GM20000 (cell line): Measurements from ENCODE around the gene TIMM44.
"Not testable (repeated sequence)": the region's sequence is repeated elsewhere in the genome, so short reads cannot be mapped to it uniquely, and the experiment has no call there.

ENCODE experiments used
- DNase-seq: peaks from one replicate; pipeline ENCODE4 v3.0.0; 2012; ENCODE audit warnings: low spot score
- TF ChIP-seq, protein P1 (sequence below): IDR thresholded peaks from 2 replicates; pipeline ENCODE4 v1.5.1; 2012; ENCODE audit warnings: mild to moderate bottlenecking, control low read depth; ENCODE audit errors: extremely low read depth, missing control alignments

Gene TIMM44

DNA sequence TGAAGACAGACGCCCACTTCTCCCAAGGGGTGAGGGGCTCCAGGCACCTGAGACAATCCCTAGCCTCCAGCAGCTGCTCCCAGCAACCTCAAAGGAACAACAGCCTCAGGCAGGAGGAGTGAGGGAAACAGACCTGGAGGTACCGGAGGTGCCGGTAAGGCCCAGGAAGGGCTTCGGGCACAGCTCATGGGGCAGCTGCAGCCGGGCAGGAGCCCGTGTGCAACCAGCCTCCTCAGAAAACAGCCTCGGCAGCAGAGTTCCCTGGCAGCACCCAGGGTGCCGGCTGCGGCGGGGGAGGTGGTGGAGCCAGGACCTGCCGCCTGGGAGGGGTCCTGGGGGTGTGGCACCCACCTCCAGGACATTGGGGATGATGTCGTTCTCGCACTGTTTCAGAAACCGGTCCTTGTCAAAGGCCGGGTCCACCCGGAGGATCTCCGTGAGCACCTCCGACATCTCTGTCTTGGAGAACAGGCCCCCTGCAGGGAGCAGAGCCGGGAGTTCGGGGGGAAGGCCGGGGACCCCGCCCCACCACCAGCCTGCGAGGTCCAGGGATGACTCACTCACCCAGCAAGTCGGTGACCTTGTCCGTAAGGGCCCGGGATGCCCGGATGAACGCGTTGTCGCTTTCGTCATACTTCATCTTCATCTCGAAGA, 11.1 kb downstream of the TIMM44 start:
- no peak for DNase-seq
- TF ChIP-seq, protein P1, sequence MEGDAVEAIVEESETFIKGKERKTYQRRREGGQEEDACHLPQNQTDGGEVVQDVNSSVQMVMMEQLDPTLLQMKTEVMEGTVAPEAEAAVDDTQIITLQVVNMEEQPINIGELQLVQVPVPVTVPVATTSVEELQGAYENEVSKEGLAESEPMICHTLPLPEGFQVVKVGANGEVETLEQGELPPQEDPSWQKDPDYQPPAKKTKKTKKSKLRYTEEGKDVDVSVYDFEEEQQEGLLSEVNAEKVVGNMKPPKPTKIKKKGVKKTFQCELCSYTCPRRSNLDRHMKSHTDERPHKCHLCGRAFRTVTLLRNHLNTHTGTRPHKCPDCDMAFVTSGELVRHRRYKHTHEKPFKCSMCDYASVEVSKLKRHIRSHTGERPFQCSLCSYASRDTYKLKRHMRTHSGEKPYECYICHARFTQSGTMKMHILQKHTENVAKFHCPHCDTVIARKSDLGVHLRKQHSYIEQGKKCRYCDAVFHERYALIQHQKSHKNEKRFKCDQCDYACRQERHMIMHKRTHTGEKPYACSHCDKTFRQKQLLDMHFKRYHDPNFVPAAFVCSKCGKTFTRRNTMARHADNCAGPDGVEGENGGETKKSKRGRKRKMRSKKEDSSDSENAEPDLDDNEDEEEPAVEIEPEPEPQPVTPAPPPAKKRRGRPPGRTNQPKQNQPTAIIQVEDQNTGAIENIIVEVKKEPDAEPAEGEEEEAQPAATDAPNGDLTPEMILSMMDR: no peak

DNA sequence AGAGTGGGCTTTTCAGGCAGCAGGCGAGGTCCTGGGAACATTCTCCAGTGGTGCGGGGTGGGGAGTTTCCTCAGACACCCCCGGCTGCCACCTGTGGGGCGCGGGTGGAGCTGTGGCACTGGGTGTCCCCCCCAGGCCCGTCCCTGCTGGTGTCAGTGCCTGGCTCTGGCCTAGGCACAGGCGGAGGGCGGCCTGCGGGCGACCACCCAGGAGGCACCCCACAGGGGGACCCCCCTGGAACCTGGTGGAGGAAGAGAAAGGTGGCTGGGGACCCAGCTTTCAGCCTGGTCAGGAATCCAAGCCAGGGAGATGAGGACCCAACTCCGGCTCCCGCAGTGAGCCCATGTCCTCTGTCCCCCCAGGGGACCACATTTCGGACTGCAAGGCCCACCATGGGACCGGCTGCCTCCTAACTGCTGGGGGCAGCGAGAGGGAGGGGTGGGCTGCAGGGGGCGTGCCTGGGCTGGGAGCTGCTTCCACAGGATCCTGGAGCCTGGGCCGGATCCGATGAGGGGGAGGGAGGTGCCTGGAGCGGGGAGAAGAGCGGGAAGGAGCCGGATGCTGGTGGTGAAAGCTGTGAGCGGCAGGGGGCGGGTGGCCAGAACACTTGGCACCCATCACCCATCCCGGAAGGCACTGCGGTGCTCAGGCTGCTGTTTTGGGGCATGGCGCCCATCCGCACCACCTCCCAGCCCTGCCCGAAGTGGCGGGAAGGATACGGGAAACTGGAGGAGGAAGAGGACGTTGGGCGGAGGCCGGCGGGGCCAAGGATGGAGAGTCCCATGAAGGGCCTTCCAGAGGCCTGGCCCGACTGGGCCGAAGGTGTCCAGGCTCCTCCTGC, 12.0 kb downstream of the TIMM44 start:
- DNase-seq: no peak
- TF ChIP-seq, protein P1: no peak

DNA sequence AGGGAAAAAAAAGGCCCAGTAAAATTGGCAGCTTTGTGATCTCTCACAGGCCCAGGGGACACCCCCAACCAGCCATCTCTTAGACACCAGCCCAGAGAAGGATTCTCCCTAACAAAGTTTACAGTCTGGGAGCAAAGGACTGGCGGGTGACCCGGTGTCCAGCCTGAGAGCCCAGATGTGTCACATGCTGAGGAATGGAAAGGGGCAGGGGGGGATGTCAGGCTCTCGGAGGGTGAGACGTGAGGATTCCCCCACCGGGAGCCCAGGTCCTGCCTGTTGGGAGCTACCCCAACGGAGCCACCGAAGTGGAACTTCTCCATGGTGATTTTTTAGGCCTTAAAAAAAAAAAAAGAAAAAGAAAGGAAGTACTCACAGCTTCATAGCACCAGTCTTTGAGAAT, 12.7 kb downstream of the TIMM44 start:
- no peak for DNase-seq
- TF ChIP-seq, protein P1: no peak

DNA sequence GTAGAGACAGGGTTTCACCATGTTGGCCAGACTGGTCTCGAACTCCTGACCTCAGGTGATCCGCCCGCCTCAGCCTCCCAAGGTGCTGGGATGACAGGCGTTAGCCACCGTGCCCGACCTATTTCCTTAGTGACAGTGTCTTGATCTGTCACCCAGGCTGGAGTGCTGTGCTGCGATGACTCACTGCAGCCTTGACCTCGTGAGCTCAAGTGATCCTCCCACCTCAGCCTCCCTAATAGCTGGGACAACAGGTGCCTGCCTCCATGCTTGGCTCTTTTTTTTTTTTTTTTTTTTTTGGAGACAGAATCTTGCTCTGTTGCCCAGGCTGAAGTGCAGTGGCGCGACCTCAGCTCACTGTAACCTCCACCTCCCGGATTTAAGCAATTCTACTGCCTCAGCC, 13.4 kb downstream of the TIMM44 start:
- not testable (repeated sequence) for DNase-seq

DNA sequence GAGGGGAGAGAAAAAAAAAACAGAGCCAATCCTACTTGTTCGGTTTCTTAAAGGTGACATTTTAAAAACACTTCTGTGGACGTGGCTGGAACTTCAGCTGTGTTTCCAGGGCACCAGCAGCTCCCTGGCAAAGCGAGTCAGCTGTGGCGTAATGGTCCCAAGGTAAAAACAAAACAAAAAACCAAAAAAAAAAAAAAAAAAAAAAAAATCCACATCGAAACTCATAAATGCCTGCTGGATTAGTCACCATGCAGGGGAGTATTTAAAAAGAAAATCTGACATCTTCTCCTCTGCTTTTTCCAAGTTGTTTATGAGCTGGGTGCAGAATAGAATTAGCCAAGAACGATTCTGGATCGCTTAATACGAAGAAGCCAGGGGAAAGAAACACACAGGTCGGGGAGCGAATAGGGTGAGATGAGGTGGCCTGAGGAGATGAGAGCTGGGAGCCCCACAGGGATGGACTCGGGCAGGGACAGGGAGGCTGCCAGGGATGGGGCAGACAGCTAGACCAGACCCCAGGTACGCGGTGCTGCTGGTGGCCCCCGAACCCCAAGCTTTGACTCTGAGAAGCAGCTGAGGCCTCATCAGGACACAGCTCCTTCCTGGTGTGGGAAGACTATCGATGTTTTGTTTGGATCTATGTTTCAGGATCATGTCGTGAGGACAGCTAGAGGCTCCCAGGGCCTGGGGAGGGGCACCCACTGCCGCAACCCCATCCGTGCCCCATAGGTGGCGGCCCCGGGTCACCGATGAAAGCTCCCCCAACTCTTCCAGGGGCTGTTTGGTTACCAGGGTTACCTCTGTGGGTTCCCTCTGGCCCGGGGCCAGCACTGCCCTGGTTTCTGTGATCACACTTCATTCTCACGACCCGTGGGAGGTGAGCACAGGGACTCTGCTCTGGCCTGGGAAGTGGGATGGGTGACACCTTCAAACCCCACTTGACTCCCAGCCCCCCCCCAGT, 14.4 kb downstream of the TIMM44 start:
- peak; percentile 73 for DNase-seq
- TF ChIP-seq, protein P1: no peak

DNA sequence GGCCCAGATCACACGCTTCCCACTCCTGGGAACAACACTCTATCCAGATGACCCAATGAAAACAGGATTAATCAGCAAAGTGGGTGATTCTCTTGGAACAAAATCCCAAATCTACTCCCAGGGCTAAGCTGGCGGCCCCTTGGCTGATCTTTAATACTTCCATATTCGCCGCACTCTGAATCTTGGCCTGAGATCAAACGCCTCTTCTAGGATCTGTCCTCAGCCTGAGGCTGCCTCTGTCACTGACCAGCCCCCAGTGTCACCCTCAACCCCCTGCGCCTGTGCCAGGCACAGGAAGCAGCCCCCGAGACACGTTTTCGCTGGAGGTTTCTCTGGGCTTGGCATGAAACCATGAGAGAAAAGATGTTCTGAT, 15.1 kb downstream of the TIMM44 start:
- TF ChIP-seq, protein P1: no peak
- no peak for DNase-seq

DNA sequence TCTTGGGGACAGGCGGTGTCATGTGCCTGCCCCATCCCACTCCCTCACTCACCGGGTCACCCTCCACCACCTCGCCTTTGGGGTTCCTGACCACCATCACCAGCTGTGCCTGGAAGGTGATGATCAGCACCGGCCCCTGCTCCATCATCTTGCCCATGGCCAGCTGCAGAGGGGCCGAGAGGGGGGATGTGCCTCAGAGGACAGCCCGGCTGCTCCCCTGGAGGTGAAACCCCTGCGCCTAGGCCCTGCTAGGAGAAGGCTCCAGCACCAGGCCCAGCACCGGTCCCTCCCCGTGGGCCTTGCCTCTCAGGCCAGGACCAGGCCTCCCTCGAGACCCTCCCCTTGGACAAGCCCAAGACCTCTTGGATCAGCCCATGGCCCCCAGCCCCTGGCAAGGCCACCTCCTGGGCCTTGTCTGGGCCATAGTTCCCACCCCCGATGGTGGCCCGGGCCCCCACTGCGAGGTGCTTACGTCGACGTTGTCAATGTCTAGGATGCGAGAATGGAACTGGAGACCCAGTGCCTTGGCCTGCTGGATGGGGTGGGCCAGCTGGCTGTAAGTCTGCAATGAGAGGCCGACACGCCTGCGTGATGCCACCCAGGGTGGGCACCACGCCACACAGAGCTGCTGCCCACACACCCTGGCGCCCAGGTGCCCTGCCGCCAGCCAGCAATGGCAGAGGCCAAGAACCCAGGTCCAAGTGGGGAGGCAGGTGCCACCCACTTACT, 15.7 kb downstream of the TIMM44 start:
- TF ChIP-seq, protein P1: no peak

More for the DNA sequence above, 15.7 kb downstream of the TIMM44 start:
- DNase-seq: no peak
